Measurements from ENCODE around the gene TMEM72. TPM values are rescaled to one million over a fixed set of nuclear protein-coding genes. Genes with fewer than 3 reads are reported as not detected.

TMEM72 gene
- total RNA-seq, 2 donors from 2014 or later, result 14.5 to 17.6 TPM

DNA sequence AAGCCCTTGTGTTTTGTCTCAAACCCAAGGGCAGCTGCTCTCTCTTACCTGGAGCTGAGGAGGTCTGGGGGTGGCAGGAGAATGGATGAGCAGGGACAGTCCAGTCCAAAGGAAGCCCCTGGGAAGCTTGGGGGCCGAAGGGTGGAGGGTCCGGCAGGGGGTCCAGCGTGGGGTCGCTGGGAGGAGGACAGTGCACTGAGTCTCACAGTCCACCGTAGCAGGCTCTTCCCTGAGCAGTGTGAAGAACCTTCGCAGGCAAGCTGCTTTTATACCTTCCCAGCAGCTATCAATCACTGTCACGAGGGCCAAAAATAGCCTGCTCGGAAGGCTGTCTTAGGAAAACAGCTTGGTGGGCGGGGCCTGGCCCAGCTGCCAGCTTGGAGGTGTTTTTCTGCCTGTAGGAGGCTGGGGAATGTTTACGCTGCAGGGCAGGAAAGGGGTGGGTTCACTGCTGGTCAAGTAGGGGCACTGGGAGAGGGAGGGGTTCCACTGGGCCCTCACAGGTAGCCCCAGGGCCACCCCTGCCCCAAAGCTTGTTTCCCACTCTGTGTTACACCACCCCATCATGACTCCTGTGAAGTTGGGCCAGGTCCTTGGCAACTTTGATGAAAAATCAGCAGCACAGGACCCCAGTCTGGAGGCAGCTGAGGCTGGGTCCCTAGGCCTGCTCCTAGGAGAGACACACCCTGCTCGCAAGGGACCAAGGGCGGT is 67.6 kb downstream of the TMEM72 start, which contains the start of gene DEPP1:
TSS of gene DEPP1 (minus strand) at position 240 of the 711 bp plus-strand sequence. CDS start 779 bp downstream, outside the sequence.
- H3K4me1 ChIP-seq, result peaks cover 23% of the 10 kb centered on the region
- no peaks in the 10 kb centered on the region for H3K36me3 ChIP-seq
- no peaks in the 10 kb centered on the region for H3K9me3 ChIP-seq
- intact Hi-C loops (cut with DNase I), result no loop called here
- H3K27me3 ChIP-seq, result no peaks in the 10 kb centered on the region
- TF ChIP-seq, protein P1, sequence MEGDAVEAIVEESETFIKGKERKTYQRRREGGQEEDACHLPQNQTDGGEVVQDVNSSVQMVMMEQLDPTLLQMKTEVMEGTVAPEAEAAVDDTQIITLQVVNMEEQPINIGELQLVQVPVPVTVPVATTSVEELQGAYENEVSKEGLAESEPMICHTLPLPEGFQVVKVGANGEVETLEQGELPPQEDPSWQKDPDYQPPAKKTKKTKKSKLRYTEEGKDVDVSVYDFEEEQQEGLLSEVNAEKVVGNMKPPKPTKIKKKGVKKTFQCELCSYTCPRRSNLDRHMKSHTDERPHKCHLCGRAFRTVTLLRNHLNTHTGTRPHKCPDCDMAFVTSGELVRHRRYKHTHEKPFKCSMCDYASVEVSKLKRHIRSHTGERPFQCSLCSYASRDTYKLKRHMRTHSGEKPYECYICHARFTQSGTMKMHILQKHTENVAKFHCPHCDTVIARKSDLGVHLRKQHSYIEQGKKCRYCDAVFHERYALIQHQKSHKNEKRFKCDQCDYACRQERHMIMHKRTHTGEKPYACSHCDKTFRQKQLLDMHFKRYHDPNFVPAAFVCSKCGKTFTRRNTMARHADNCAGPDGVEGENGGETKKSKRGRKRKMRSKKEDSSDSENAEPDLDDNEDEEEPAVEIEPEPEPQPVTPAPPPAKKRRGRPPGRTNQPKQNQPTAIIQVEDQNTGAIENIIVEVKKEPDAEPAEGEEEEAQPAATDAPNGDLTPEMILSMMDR (IDR thresholded peaks at IDR 0.05), result no peak
- H3K4me3 ChIP-seq, result peak within 1 kb of the TSS; percentile 39
- H3K9ac ChIP-seq (ENCODE audit: low read depth in 2 of 2, low read length in 2 of 2), result peak within 1 kb of the TSS; percentile 70
- DNase-seq, result peak; percentile 95
- H3K27ac ChIP-seq, result peak within 1 kb of the TSS; percentile 80

DNA sequence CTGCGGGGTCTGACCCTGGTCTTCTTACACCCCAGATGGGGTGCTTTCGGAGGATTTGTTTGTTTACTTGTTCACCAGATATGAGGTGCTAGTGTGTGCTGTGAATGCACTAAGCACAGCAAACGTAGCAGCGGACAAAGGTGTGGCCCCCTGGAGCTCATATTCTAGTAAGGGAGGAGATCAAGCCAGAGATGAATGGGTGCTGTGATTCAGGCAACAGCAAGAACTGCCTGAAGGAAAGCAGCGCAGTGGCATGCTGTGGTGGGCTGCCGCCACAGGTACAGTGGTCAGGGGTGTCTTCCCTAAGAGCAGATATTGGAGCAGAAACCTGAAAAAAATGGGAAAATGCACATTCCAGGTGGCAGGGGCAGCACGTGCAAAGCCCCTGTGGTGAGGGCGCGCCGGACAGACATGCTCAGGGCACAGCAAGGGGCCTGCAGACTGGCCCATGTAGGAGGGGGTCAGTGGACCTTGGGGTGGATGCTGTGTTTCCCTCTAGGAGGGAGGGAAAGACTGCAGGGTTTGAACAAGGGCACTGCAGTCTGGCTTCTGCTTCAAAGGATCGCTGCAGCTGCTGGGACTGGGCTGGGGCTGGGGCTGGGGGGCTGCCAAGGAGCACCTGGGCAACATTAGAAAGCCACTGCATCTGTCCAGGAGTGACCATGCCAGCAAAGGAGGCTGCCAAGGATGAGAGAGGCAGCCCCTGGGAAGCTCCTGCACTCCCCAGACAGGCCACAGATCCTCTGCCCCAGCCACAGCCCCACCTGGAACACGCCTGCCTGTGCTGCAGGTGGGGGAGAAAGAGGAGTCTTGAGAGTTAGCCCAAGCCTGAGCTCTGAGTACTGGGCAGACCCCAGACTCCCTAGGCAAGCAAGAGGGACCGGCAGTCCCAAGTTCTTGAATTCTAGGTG is 68.4 kb downstream of the TMEM72 start:
- H3K27me3 ChIP-seq, result no peaks in the 10 kb centered on the region
- no peaks in the 10 kb centered on the region for H3K9me3 ChIP-seq
- peaks cover 19% of the 10 kb centered on the region for H3K4me1 ChIP-seq
- DNase-seq, result no peak
- peak overlapping the region; percentile 6 to 35 for H3K9ac ChIP-seq (ENCODE audit: low read depth in 2 of 2, low read length in 2 of 2)
- no peak overlapping the region for H3K4me3 ChIP-seq
- H3K36me3 ChIP-seq, result no peaks in the 10 kb centered on the region
- intact Hi-C loops (cut with DNase I), result no loop called here
- H3K27ac ChIP-seq, result peak overlapping the region; percentile 80
- TF ChIP-seq, protein P1 (IDR thresholded peaks at IDR 0.05), result no peak

DNA sequence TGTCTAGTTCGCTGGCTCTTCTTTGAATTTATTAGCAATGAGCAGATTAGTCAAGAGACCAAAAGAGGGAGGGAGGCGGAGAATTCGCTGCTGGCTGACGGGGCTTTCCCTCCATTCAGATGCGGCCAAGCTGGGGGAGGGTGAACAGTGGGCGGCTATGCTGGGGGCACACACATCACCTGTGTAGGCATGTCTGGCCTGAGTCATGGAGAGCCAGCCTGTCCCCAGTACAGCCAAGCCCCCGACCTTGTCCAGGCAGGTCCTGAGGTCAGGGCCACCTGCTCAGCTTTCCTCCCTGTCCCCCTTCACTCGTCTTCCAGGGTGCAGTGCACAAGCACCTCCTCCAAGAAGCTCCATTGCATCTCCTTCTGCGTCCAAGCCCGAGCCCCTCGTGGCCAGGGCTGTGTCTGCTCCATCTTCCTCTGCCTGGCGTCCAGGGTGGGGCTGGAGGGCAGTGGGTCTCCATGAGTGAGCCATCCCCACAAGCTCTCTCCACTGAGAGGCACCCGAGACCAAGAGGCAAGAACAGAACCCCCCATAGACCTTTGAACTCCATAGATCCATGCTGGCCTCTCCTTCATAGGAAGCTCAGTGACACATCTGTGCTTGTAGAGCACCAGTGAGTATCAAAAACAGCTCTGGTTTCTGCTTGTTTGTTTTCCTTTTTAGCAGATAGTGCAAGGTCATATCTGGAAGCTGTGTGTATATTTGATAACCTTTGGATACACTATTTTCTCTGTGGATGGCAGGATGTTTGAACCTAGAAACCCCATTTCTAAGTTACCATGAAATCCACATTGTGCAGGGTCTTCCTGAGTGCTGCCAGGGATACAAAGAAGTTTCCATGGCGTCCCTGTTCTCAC is 69.4 kb downstream of the TMEM72 start:
- H3K27ac ChIP-seq, result peak overlapping the region; percentile 56
- intact Hi-C loops (cut with DNase I), result no loop called here
- DNase-seq, result no peak
- no peaks in the 10 kb centered on the region for H3K36me3 ChIP-seq
- peaks cover 19% of the 10 kb centered on the region for H3K4me1 ChIP-seq
- H3K27me3 ChIP-seq, result no peaks in the 10 kb centered on the region
- no peaks in the 10 kb centered on the region for H3K9me3 ChIP-seq
- TF ChIP-seq, protein P1 (IDR thresholded peaks at IDR 0.05), result no peak
- no peak overlapping the region for H3K4me3 ChIP-seq
- H3K9ac ChIP-seq (ENCODE audit: low read depth in 2 of 2, low read length in 2 of 2), result peak overlapping the region in 1 of 2 donors; percentile 48

DNA sequence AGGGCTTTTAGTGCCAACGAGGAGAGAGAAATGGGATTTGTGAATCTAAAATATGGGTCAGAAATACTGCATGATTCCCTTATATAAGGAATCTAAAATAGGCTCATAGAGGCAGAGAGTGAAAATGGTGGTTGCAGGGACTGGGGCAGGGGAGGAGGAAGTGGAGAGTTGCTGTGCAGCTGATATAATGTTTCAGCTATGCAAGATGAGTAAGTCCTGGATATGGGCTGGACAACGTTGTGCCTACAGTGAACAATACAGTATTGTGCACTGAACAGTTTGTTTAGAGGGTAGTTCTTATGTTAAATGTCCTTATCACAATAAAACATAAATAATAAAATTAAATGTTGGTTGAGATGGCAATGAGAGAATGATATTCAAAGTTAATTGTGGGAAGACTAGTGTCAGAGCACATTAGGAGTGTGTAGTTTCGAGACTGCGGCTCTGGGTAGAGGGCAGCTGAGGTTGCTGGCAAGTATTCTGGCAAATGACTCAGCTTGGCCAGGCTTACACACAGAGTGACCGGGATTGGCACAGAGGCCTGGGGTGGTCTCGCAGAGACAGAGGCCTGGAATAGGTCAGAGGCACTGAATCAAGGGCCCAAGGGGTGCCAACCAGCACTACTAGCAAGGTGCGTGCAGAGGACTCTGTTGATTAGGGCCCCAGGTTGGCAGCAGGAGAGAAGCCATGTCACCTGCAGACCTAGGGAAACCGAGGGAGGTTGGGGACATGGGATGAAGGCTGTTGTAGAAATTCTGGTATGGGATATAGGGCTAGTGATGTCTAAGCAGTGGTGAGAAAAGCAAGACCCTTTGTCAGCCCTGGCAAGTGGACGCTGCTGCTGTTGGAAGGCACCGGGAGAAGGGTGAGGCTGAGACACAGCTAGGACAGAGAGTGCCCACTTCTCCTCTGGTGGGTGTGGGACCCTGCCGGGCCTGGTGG is 70.3 kb downstream of the TMEM72 start:
- intact Hi-C loops (cut with DNase I), result no loop called here
- H3K27me3 ChIP-seq, result no peaks in the 10 kb centered on the region
- DNase-seq, result no peak
- peak overlapping the region; percentile 56 for H3K27ac ChIP-seq
- H3K36me3 ChIP-seq, result no peaks in the 10 kb centered on the region
- H3K4me1 ChIP-seq, result peaks cover 19% of the 10 kb centered on the region
- TF ChIP-seq, protein P1 (IDR thresholded peaks at IDR 0.05), result no peak
- peak overlapping the region in 1 of 2 donors; percentile 48 for H3K9ac ChIP-seq (ENCODE audit: low read depth in 2 of 2, low read length in 2 of 2)
- H3K9me3 ChIP-seq, result no peaks in the 10 kb centered on the region
- no peak overlapping the region for H3K4me3 ChIP-seq
